ENCODE results near the gene ZNF302.
"Not testable (repeated sequence)": the region's sequence is repeated elsewhere in the genome, so short reads cannot be mapped to it uniquely, and the experiment has no call there.

The ZNF302 gene

DNA sequence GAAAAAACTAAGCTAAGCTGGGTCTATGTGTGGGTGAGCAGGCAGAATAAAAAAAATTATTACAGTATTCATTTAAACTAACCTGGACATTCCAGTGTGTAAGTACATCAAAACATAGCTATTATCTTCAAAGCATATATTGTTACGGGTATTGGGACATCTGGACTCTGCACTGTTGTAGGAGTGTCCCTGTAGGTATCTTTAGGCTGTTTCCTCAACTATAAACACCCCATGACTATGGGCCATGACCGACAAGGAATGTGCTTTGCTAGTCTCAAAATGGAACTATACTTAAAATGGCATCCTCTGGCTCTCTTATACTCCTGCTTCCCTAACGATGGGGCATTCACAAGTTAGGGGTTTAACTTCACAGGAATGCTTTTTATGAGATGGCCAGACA is 3.9 kb upstream of the ZNF302 start:
- no peak for DNase-seq

- no peak for DNase-seq
Measured at GRCh38 chr19:34675250-34675649, 2.2 kb upstream of the ZNF302 start.

DNA sequence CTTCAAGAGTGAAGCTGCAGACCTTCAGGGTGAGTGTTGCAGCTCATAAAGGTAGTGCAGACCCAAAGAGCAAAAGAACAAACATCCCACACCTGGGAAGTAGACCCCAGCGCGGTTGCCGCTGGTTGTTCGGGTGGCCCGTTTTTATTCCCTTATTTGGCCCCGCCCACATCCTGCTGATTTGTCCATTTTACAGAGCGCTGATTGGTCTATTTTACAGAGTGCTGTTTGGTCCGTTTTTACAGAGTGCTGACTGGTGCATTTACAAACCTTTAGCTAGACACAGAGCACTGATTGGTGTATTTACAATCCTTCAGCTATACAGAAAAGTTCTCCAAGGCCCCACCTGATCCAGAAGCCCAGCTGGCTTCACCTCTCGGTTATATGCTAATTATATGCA is 1.6 kb upstream of the ZNF302 start:
- DNase-seq, result no peak

- DNase-seq, result no peak
Measured at GRCh38 chr19:34676697-34677385, 637 bp upstream of the ZNF302 start, which contains the start of gene SCGB2B2. Gene SCGB2B2, minus strand, starts transcription at chr19:34677159. Its CDS starts 82,596 bp downstream, at chr19:34594563.

DNA sequence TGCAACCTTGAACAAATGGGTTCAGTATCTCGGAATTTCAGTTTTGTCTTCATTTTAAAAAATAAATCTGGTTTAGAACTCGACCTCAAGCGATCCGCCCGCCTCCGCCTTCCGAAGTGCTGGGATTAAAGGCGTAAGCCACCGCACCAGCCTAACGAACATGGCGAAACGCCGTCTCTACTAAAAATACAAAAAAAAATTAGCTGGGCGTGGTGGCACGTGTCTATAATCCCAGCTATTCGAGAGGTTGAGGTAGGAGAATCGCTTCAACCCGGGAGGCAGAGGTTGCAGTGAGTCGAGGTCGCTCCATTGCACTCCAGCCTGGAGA is 571 bp downstream of the ZNF302 start:
- no peak for DNase-seq

DNA sequence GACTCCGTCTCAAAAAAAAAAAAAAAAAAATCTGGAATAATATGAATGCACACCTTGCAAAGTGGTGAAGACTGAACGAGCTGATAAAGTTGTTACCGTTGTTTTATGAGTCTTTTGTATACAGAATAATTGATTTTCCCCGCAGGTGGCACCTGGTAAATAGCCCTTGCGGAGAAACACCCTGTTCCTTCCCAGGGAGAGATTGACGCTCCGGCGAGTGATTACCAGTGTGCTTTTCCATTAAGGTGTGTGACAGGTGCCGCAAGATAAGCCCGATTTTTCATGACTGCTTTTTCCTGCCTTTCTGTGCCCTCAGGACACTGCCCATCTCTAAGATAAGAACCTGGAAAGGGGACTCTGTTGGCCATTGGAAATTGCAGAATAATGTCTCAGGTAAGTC is 943 bp downstream of the ZNF302 start:
- no peak for DNase-seq

GRCh38 chr19:34681478-34681877 is 4.0 kb downstream of the ZNF302 start:
- DNase-seq, result no peak

DNA sequence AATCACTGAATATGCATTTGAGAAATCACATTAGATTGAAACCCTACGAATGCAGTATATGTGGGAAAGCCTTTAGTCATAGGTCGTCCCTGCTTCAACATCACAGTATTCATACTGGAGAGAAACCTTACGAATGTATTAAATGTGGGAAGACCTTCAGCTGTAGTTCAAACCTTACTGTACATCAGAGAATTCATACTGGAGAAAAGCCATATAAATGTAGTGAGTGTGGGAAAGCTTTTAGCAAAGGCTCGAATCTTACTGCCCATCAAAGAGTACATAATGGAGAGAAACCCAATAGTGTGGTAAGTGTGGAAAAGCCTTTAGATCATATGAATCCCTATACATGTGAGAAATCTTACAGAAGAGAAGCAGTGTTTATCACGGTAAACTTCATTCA is 7.8 kb downstream of the ZNF302 start:
- DNase-seq, result not testable (repeated sequence)

DNA sequence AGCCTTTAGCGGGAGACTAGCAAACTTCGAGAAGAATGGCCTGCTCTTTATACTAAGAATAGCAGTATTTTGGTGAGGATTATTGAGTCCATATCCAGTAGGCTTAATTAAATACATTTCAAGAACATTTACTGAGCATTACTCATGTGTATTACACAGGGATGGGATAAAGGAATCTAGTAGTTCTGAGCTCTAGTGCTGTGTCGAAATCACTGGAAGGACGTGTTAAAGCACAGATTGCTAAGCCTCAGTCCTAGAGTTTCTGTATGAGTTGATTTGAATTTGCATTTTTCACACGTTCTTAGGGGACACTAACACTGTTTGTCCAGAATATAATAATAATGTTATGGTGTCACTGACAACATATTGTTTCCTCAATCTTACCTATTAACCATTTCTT is 9.0 kb downstream of the ZNF302 start:
- DNase-seq, result no peak

GRCh38 chr19:34687348-34687747 is 9.9 kb downstream of the ZNF302 start:
- DNase-seq, result no peak

DNA sequence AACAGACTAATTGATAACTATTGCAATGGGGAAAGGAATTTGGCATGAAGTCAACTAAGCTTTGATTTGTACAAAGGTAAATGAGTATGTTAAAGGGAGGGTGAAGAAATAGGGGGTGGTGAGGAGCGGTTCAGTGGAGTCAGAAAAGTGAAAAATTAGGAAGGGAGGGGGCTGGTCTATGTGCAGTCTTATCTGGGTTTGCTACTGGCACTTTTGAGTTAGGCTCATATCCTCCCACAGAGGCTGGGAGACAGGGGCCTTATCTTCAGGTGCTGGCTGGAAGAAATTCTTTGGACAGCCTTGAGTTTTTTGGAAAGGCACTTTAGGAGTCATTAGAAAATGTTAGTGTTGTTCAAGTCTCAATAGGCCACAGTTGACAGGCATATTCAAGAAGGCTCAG is 11.1 kb downstream of the ZNF302 start:
- DNase-seq, result no peak

DNA sequence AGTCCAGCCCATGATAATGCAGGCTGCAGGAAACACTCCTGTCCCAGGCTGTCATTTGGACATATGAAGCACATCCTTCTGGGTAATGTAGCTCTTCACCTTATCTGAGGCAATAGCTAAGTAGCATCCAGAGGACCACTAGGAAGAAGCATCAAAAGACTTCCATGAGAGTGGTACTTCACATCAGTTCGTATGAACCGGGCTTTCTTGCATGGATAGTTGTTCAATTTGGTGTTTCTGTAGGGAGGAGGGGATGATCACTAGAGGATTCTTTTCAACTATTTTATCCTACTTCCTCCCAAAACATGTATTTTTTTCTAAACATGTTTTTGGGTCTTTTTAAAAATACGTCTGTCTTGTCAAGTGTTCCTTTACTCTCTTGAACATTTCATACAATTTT is 12.9 kb downstream of the ZNF302 start:
- no peak for DNase-seq

- no peak for DNase-seq
Measured at GRCh38 chr19:34692549-34692948, 15.1 kb downstream of the ZNF302 start.

- DNase-seq, result no peak
Measured at GRCh38 chr19:34707661-34708060, 30.2 kb downstream of the ZNF302 start.

- DNase-seq, result no peak
Measured at GRCh38 chr19:34711890-34712289, 34.4 kb downstream of the ZNF302 start.

- DNase-seq, result no peak
Measured at GRCh38 chr19:34712395-34713261, 35.1 kb downstream of the ZNF302 start.

GRCh38 chr19:34713262-34713637 is 35.8 kb downstream of the ZNF302 start:
- DNase-seq, result no peak

GRCh38 chr19:34715357-34715756 is 37.9 kb downstream of the ZNF302 start:
- DNase-seq, result no peak

GRCh38 chr19:34722353-34722752 is 44.9 kb downstream of the ZNF302 start:
- DNase-seq, result no peak

DNA sequence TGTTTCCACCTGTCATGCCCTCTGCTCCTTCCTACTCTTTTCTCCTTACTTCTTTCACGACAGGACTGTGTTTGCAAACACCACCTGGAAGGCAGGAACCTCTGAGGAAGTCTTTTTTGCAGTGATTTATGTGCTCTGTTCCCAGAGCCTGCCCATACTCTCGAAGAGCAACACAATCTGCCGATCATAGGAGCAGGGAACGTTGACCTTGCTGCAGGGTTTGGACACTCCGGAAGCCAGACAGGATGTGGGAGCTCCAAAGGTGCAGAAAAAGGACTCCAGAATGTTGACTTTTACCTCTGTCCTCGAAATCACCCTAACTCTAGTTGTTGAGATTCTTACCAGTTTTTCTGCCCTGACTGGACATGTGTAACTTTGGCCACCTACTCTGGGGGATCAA is 47.9 kb downstream of the ZNF302 start:
- no peak for DNase-seq

GRCh38 chr19:34731019-34731829 is 53.7 kb downstream of the ZNF302 start:
- DNase-seq, result no peak

GRCh38 chr19:34731964-34732363 is 54.5 kb downstream of the ZNF302 start:
- DNase-seq, result no peak

GRCh38 chr19:34732612-34733211 is 55.2 kb downstream of the ZNF302 start:
- DNase-seq, result no peak
